ENCODE data around the gene KRTAP4-1. TPM values are rescaled to one million over a fixed set of nuclear protein-coding genes. Genes with fewer than 3 reads are reported as not detected.

Gene KRTAP4-1
- total and polyA plus RNA-seq, 9 of the 15 experiments (the other 6 are each of a cell fraction or from before 2014, with no cell fraction given): not detected

DNA sequence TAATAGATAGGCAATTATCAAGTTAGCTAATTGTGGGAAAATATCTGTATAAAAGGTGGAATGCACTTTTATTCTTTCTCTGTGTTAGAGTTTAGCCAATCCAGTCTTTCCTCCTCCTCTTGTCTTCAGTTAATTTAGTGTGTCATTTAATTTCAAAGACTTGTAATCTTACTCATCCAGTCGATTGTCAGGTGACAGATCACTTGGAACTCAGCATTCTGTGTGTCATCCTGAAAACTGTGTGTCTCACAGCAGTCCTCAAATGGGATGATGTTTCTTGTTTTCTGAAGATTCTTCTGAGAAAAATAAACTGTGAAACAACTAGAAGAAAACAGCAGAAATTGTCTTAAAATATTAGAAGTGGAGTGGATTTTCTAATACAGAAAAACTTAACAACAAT, 290 bp upstream of the KRTAP4-1 start (continued):
- TF ChIP-seq, protein P1, sequence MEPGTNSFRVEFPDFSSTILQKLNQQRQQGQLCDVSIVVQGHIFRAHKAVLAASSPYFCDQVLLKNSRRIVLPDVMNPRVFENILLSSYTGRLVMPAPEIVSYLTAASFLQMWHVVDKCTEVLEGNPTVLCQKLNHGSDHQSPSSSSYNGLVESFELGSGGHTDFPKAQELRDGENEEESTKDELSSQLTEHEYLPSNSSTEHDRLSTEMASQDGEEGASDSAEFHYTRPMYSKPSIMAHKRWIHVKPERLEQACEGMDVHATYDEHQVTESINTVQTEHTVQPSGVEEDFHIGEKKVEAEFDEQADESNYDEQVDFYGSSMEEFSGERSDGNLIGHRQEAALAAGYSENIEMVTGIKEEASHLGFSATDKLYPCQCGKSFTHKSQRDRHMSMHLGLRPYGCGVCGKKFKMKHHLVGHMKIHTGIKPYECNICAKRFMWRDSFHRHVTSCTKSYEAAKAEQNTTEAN (CRISPR knock-in tag; IDR thresholded peaks at IDR 0.05): no peak
- no peak for TF ChIP-seq RB1 (IDR thresholded peaks at IDR 0.05; ENCODE audit: low read depth)

DNA sequence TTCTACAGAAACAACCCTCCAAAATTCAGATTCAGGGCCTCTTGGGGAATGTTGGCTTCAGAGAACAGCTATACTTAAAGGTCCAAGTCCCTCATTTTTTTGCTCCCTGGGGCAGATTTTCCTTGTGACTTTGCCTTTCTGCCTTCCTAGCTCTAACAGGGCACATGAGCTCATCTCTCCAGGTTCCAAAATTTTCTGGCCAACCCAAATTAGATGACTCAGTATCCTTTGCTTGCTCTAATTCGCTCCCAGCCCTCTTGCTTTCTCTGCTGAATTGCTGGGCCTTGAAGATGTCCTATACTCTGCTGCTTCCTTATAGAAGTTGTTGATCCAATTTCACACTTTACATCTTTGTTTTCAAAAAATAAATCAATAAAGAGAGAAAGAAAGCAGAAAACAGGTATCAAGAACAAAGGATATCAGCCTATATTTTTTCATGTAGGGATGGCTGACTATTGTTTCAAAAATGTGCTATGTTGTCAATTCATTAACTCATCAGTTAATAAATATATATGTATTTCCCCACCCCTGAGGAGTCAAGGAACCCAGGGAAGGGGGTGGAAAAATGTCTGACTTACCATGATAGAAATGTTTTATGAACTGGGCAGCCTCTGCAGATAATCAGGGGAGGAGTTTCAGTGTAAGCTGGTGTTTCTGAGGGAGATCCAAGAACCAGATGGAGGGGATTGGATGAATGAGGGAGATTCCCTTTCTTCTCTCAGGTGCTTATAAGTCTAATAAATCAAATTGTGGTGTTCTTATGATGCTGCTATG, 5.7 kb downstream of the KRTAP4-1 start:
- Histone ChIP-seq H3K79me2 (ENCODE audit: control insufficient read depth, insufficient read depth, low read length) (no peaks in the 10 kb centered on the region), H3K9ac (ENCODE audit: insufficient read depth in 1 of 2, low read depth in 2 of 2, low read length in 2 of 2) (no peak overlapping the region), H3K9me1 (ENCODE audit: control insufficient read depth, insufficient read depth, low read length) (no peaks in the 10 kb centered on the region), H3K27me3 (ENCODE audit: control insufficient read depth in 2 of 2, insufficient read depth in 2 of 2, low read length in 2 of 2) (peaks cover 3 to 10% of the 10 kb centered on the region in 2 experiments; a peak in 3 of 5 replicates), H3K4me3 (no peak overlapping the region), H3K36me3 (ENCODE audit: control insufficient read depth, insufficient read depth, low read length) (no peaks in the 10 kb centered on the region), H4K20me1 (replicated peaks; ENCODE audit: control insufficient read depth, insufficient read depth, low read length) (no peaks in the 10 kb centered on the region; the same call in 1 of the 2 replicates), H3K27ac (ENCODE audit: extremely low read depth, low read depth, low read length) (no peak overlapping the region), H3K9me3 (replicated peaks; ENCODE audit: control insufficient read depth, insufficient read depth, low read depth, low read length) (no peaks in the 10 kb centered on the region), H3K4me1 (replicated peaks in 1 of 2; ENCODE audit: control insufficient read depth in 2 of 2, insufficient read depth in 2 of 2, low read length in 2 of 2) (peaks cover 0 to 2% of the 10 kb centered on the region in 2 experiments; a peak in 2 of 5 replicates), H2AFZ (ENCODE audit: low read depth, low read length) (no peak overlapping the region), H3K4me2 (ENCODE audit: insufficient read depth, low read length) (no peak overlapping the region)
- intact Hi-C loops (cut with micrococcal nuclease): no loop called here
- DNase-seq (ENCODE audit: extremely low read depth in 1 of 4, low spot score in 3 of 4) (no peak), ATAC-seq (no peak), FAIRE-seq (no peak)
- 0% methylated on average over 1 of the region's 1 CpG for WGBS (ENCODE audit: insufficient coverage, low coverage, missing lambda C conversion rate)
- BruUV-seq (replicated peaks): no TSS peak
- in situ Hi-C loops (cut with MboI): no loop called here
- POLR2A ChIA-PET: no interaction called here
- TF ChIP-seq TFAM (CRISPR knock-in tag; conservative IDR thresholded peaks at IDR 0.05) (no peak), CHD1 (IDR thresholded peaks at IDR 0.05; ENCODE audit: low read length) (no peak), CBFA2T3 (IDR thresholded peaks at IDR 0.05) (no peak), MTA1 (IDR thresholded peaks at IDR 0.05; ENCODE audit: borderline replicate concordance) (no peak), NFATC3 (IDR thresholded peaks at IDR 0.05) (no peak), CCNT2 (IDR thresholded peaks at IDR 0.05; ENCODE audit: borderline replicate concordance, extremely low read depth, insufficient read length, low read depth, low read length) (no peak), RBM34 (IDR thresholded peaks at IDR 0.05; ENCODE audit: borderline replicate concordance, insufficient read depth, low read length) (no peak)
- TF ChIP-seq, protein P2, sequence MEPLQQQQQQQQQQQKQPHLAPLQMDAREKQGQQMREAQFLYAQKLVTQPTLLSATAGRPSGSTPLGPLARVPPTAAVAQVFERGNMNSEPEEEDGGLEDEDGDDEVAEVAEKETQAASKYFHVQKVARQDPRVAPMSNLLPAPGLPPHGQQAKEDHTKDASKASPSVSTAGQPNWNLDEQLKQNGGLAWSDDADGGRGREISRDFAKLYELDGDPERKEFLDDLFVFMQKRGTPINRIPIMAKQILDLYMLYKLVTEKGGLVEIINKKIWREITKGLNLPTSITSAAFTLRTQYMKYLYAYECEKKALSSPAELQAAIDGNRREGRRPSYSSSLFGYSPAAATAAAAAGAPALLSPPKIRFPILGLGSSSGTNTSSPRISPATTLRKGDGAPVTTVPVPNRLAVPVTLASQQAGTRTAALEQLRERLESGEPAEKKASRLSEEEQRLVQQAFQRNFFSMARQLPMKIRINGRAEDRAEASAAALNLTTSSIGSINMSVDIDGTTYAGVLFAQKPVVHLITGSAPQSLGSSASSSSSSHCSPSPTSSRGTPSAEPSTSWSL (CRISPR knock-in tag; IDR thresholded peaks at IDR 0.05; ENCODE audit: borderline replicate concordance): no peak
- TF ChIP-seq, protein P3, sequence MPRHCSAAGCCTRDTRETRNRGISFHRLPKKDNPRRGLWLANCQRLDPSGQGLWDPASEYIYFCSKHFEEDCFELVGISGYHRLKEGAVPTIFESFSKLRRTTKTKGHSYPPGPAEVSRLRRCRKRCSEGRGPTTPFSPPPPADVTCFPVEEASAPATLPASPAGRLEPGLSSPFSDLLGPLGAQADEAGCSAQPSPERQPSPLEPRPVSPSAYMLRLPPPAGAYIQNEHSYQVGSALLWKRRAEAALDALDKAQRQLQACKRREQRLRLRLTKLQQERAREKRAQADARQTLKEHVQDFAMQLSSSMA (CRISPR knock-in tag; IDR thresholded peaks at IDR 0.05): no peak
- CTCF ChIA-PET (ENCODE audit: low intra/inter-chr PET ratio): no interaction called here

All from K562 (cell line).